Peyer's patch (tissue), 4 donors: ENCODE results near the gene NACA2.

ENCODE experiments used
- POLR2A ChIP-seq, 2 donors: fragments of 450-650 bp; IDR thresholded peaks; one replicate each; pipeline ENCODE4 v1.5.1; 2017; ENCODE audit warnings: antibody characterized with exemption in 2 of 2, mild to moderate bottlenecking in 2 of 2, moderate library complexity in 2 of 2
- TF ChIP-seq, protein P1 (sequence below), 6 experiments: fragments of 450-650 bp in 4 of 6; fragments of 200-600 bp in 2 of 6; sonication (generic) in 1 of 6; IDR thresholded peaks; one replicate each; pipeline ENCODE4 v1.5.1; 2017 to 2019; ENCODE audit warnings: antibody characterized with exemption in 6 of 6, mild to moderate bottlenecking in 3 of 6, moderate library complexity in 1 of 6

DNA sequence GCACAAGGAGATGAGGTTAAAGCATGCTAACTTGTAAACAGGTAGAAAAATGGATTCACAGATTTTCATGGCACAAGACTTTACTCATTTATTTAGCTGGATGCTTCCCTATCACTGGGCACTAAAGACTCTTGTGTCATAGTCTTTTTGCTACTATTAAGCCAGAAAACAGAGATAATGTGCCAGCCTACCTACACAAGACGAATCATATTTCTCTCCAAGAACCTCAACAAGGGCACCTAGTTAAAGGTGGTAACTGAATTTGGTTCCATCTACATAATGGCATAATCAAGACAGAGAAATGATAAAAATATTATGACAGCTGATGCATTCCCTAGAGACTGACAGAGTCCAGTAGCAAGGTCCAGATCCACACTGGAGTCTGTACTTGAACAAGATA is 3.8 kb downstream of the NACA2 start:
- TF ChIP-seq, protein P1, sequence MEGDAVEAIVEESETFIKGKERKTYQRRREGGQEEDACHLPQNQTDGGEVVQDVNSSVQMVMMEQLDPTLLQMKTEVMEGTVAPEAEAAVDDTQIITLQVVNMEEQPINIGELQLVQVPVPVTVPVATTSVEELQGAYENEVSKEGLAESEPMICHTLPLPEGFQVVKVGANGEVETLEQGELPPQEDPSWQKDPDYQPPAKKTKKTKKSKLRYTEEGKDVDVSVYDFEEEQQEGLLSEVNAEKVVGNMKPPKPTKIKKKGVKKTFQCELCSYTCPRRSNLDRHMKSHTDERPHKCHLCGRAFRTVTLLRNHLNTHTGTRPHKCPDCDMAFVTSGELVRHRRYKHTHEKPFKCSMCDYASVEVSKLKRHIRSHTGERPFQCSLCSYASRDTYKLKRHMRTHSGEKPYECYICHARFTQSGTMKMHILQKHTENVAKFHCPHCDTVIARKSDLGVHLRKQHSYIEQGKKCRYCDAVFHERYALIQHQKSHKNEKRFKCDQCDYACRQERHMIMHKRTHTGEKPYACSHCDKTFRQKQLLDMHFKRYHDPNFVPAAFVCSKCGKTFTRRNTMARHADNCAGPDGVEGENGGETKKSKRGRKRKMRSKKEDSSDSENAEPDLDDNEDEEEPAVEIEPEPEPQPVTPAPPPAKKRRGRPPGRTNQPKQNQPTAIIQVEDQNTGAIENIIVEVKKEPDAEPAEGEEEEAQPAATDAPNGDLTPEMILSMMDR (IDR thresholded peaks at IDR 0.05): no peak
- no peak for TF ChIP-seq POLR2A (IDR thresholded peaks at IDR 0.05)
